Psoas muscle (tissue), 8 donors: ENCODE data around the gene EMCN. TPM values are rescaled to one million over a fixed set of nuclear protein-coding genes. Genes with fewer than 3 reads are reported as not detected.

Experiments
- ATAC-seq, 4 donors: fragments of 200-7000 bp; cut with Tn5 transposase; one replicate each; pipeline ENCODE4 v1.9.1; 2020; ENCODE audit warnings: moderate library complexity in 3 of 4, mild to moderate bottlenecking in 2 of 4
- DNase-seq, 2 donors: peaks; one replicate each; pipeline ENCODE4 v3.0.0-alpha.2; 2020
- H3K27ac ChIP-seq: fragments of 200-600 bp; one replicate; pipeline ENCODE4 v1.8.0; 2022
- H3K27me3 ChIP-seq, 3 donors: fragments of 200-600 bp in 1 of 3; one replicate each; pipeline versions ENCODE4 v1.6.1 to v1.8.0; 2013 to 2022; ENCODE audit warnings: low read length in 2 of 3, mild to moderate bottlenecking in 2 of 3, moderate library complexity in 1 of 3; ENCODE audit not compliant: insufficient read depth in 3 of 3
- H3K36me3 ChIP-seq, 2 donors: fragments of 200-600 bp in 1 of 2; one replicate each; pipeline versions ENCODE4 v1.6.1 to v1.8.0; 2013 to 2022; ENCODE audit warnings: low read depth in 1 of 2, mild to moderate bottlenecking in 1 of 2, moderate library complexity in 1 of 2; ENCODE audit not compliant: insufficient read depth in 1 of 2
- H3K4me1 ChIP-seq: fragments of 200-600 bp; one replicate; pipeline ENCODE4 v1.8.0; 2022
- H3K4me3 ChIP-seq: fragments of 200-600 bp; one replicate; pipeline ENCODE4 v1.8.0; 2022; ENCODE audit warnings: mild to moderate bottlenecking
- H3K9me3 ChIP-seq: fragments of 200-600 bp; one replicate; pipeline ENCODE4 v1.8.0; 2022
- WGBS, 3 donors: extraction: QIAGEN DNeasy Blood & Tissue Kit; methylation state at CpG; one replicate each; pipeline versions ENCODE4 v1.1.6 to v1.1.7; 2013; 5-methylcytosine and 5-hydroxymethylcytosine counted together
- intact Hi-C, 2 donors: fragments of 100-400 bp; cut with DNase I; formaldehyde crosslinking; loops; one replicate each; pipeline versions ENCODE4 v1.11.0 to v1.14.2; 2022
- polyA plus RNA-seq, 3 donors: library from polyadenylated mRNA; stranded (reverse); fragments of 200-250 nt; gene quantifications; one replicate each; pipeline ENCODE4 v1.2.3, GENCODE V29; 2013
- total RNA-seq, 4 donors: library from RNA; stranded (reverse); fragmentation: NEBNext Ultra II Directional in 2 of 4; extraction: Animal tissue kit (Norgen Biotek cat#: 25700) in 2 of 4; gene quantifications; one replicate each; pipeline versions ENCODE4 v1.2.1 to v1.2.4, GENCODE V29; 2021 to 2023
- TF ChIP-seq, protein P1 (sequence below): fragments of 200-600 bp; IDR thresholded peaks from one replicate; pipeline ENCODE4 v1.8.0; 2022; ENCODE audit warnings: antibody characterized with exemption
- donor health status: healthy with polysubstance abuse.
- donor health status: DM: no; HTN: no; CAD: no; lungs with moderate emphysema.
- donor health status: Bipolar disorder and iron deficiency.
- donor health status: healthy.
- donor health status: DM: yes; HTN: yes; CAD: no.
- donor health status: DM: no; HTN: no; CAD: no.
- donor health status: DM: no; HTN: no; CAD: no.
- donor health status: DM: yes; HTN: yes; CAD: no.

EMCN gene
- total and polyA plus RNA-seq, 7 donors: 7.8 to 25.0 (median 10.8) TPM

DNA sequence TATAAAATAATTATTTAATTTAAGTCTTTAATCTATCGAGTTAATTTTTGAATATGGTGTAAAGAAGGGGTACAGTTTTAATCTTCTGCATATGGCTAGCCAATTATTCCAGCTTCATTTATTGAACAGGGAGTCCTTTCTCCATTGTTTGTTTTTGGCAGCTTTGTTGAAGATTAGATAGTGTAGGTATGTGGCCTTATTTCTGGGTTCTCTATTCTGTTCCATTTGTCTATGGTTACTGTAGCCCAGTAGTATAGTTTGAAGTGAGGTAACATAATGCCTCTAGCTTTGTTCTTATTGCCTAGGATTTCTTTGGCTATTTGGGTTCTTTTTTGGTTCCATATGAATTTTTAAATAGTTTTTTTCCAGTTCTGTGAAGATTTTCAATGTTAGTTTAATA is 48.3 kb downstream of the EMCN start:
- Histone ChIP-seq H3K27ac (no peak overlapping the region), H3K9me3 (no peaks in the 10 kb centered on the region), H3K4me1 (no peaks in the 10 kb centered on the region), H3K4me3 (no peak overlapping the region), H3K27me3 (no peaks in the 10 kb centered on the region), H3K36me3 (no peaks in the 10 kb centered on the region)
- TF ChIP-seq, protein P1, sequence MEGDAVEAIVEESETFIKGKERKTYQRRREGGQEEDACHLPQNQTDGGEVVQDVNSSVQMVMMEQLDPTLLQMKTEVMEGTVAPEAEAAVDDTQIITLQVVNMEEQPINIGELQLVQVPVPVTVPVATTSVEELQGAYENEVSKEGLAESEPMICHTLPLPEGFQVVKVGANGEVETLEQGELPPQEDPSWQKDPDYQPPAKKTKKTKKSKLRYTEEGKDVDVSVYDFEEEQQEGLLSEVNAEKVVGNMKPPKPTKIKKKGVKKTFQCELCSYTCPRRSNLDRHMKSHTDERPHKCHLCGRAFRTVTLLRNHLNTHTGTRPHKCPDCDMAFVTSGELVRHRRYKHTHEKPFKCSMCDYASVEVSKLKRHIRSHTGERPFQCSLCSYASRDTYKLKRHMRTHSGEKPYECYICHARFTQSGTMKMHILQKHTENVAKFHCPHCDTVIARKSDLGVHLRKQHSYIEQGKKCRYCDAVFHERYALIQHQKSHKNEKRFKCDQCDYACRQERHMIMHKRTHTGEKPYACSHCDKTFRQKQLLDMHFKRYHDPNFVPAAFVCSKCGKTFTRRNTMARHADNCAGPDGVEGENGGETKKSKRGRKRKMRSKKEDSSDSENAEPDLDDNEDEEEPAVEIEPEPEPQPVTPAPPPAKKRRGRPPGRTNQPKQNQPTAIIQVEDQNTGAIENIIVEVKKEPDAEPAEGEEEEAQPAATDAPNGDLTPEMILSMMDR: no peak
- ATAC-seq (no peak), DNase-seq (no peak)
- intact Hi-C loops: no loop called here
- WGBS, 3 donors: 96 to 100% (median 100%) methylated on average over 1 of the region's 1 CpG

GRCh38 chr4:100466501-100466900 is 51.3 kb downstream of the EMCN start:
- no peak overlapping the region for H3K27ac ChIP-seq
- intact Hi-C loops: no loop called here

GRCh38 chr4:100461807-100462605 is 55.8 kb downstream of the EMCN start:
- Histone ChIP-seq H3K4me1 (no peaks in the 10 kb centered on the region), H3K27me3 (no peaks in the 10 kb centered on the region), H3K9me3 (no peaks in the 10 kb centered on the region), H3K36me3 (no peaks in the 10 kb centered on the region), H3K4me3 (no peak overlapping the region), H3K27ac (no peak overlapping the region)
- WGBS, 3 donors: 88 to 91% (median 88%) methylated on average over 5 of the region's 5 CpGs
- TF ChIP-seq, protein P1: no peak
- ATAC-seq (no peak), DNase-seq (no peak)
- intact Hi-C loops: no loop called here

More at GRCh38 chr4:100466501-100466900, 51.3 kb downstream of the EMCN start:
- no peak overlapping the region for H3K4me3 ChIP-seq
- H3K4me1 ChIP-seq: no peaks in the 10 kb centered on the region
- no peaks in the 10 kb centered on the region for H3K27me3 ChIP-seq
- DNase-seq: no peak
- TF ChIP-seq, protein P1: no peak
- no peaks in the 10 kb centered on the region for H3K36me3 ChIP-seq
- no peak for ATAC-seq
- 67 to 83% (median 72%) methylated on average over 1 of the region's 1 CpG for WGBS, 3 donors
- no peaks in the 10 kb centered on the region for H3K9me3 ChIP-seq

- WGBS, 3 donors: 75 to 77% (median 76%) methylated on average over 2 of the region's 2 CpGs
- TF ChIP-seq, protein P1: no peak
- no peak overlapping the region for H3K4me3 ChIP-seq
- H3K27me3 ChIP-seq: no peaks in the 10 kb centered on the region
- no peaks in the 10 kb centered on the region for H3K4me1 ChIP-seq
- no peak overlapping the region for H3K27ac ChIP-seq
- intact Hi-C loops: no loop called here
- ATAC-seq: no peak
- H3K36me3 ChIP-seq: no peaks in the 10 kb centered on the region
- no peak for DNase-seq
- H3K9me3 ChIP-seq: peaks cover 3% of the 10 kb centered on the region
These were observed 67.4 kb downstream of the EMCN start for GRCh38 chr4:100450449-100450848.
